KBM-7 (cell line): ENCODE results near the gene WDPCP.

ENCODE experiments used
- DNase-seq: peaks from one replicate; pipeline ENCODE4 v3.0.0-alpha.2; 2015
- in situ Hi-C: fragments of 300-500 bp; cut with MboI; formaldehyde crosslinking; loops from 2 replicates; pipeline ENCODE4 v1.14.3; 2020; ENCODE audit warnings: low sequenced_read_pairs, low pct_unique_long_range_greater_than_20kb, mixed read lengths

Gene WDPCP

GRCh38 chr2:63555299-63555698, 33.0 kb downstream of the WDPCP start:
- no peak for DNase-seq
- in situ Hi-C loops, result no loop called here

DNA sequence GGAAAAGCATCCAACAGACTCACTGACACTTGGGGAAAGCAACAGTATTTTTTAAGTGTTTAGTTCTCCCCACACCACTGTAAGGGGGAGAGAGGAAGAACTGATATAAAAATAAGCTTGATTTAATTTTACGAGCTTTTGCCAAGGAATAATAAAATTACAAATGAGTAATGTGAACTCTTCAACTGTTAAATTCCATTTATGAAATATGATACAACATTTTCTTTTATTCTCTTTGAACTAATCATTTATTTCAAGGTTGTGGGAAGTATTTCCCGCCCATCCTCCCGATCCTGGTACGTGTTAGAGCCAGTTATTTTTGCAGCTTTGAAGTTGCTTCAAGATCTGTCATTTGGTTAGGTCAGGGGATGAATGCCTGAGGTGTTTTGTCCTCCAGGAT, 35.2 kb downstream of the WDPCP start:
- no peak for DNase-seq
- in situ Hi-C loops, result no loop called here

DNA sequence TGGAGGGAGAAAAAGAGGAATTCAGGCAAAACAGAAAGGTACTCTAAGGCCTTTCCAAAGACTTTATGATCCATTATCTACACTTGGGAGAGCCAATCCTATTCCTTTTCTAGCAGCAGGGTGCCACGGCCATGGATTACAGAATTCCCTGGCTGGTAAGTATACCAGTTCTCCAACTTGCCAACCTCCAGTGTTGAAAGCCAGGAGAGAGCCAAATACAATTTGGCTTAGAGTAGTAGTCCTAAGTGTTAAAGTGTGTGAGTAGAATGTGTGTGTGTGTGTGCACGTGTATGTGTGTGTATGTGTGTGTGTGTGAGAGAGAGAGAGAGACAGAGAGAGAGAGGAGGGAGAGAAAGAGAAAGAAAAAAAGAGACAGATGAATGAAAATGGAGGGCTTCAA, 43.3 kb downstream of the WDPCP start:
- DNase-seq, result no peak
- in situ Hi-C loops, result no loop called here

DNA sequence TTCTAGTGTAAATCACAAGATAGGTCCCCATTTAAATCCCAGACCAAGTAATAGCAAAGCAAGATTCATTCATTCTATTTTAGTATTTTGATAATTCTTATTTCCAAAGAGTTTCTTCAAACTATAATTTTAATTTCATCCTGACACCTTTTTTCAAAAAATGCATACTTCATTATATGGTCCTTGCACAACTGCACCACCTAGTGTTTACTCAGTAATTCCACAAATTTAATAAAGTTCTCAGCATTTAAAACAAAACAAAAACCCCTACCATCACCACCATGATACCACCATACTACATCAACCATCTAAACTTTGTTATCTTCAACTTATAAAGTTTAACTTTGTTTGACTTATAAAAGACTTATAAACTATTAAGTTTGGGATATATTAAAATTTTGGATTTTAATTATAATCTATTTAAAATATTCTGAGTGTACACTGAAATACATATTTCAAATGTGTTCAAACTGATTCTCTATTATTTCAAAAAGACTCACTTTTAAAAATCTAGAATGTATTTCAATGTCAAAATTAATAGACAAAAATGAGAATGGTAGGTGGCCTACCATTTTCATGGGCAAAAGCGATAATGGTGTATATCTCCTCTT, 44.2 kb downstream of the WDPCP start:
- DNase-seq, result peak; percentile 38
- in situ Hi-C loops, result no loop called here

- DNase-seq, result no peak
- in situ Hi-C loops, result no loop called here
Observed at GRCh38 chr2:63539416-63540162, 48.7 kb downstream of the WDPCP start.

DNA sequence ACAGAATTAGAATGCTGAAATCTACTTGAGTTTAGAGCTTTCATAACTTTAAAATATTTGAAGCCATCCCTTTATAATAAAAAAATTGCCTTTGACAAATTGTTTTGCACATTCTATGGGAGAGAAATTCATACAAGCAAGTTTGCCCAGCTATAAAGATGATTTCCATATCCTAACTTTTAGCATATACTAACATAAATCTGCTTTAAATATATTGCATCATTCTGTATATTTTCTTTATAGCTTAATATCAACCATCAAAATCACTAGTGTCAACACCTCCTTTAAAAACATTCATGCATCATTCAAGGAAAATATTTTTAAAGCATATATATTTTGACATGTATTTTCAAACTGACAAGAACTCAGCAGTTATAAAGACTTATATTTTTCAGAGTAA, 49.9 kb downstream of the WDPCP start:
- in situ Hi-C loops, result no loop called here

DNA sequence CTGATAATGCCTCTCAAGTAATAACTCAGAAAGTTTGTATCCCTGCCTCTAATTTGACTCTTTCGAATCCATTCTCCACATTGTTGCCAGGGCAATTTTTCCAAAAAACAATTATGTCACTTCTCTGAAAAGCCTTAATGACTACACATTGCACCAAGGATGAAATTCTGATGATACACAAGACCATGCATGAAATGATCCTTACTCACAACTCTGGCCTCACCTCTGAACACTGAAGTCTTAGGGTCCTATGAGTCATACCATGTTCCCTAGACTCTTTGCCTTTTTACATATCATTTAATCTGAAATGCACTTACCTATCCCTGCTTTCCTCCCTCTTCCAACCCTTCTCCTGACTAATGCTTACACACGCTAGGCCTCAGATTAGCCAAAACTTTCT, 51.0 kb downstream of the WDPCP start:
- in situ Hi-C loops, result no loop called here
- DNase-seq, result no peak

More for the DNA sequence above, 49.9 kb downstream of the WDPCP start:
- no peak for DNase-seq

- in situ Hi-C loops, result no loop called here
- DNase-seq, result no peak
Observed at GRCh38 chr2:63530704-63531279, 57.5 kb downstream of the WDPCP start.

- in situ Hi-C loops, result no loop called here
- DNase-seq, result peak; percentile 5
Observed at GRCh38 chr2:63525905-63526304, 62.4 kb downstream of the WDPCP start.

DNA sequence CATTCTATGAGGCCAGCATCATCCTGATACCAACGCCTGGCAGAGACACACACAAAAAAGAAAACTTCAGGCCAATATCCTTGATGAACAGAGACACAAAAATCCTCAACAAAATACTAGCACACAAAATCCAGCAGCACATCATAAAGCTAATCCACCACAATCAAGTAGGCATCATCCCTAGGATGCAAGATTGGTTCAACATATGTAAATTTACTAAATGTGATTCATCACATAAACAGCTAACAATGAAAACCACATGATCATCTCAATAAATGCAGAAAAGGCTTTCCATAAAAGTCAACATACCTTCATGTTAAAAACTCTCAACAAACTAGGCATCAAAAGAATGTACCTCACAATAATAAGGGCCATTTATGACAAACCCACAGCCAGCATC, 65.3 kb downstream of the WDPCP start:
- in situ Hi-C loops, result no loop called here

DNA sequence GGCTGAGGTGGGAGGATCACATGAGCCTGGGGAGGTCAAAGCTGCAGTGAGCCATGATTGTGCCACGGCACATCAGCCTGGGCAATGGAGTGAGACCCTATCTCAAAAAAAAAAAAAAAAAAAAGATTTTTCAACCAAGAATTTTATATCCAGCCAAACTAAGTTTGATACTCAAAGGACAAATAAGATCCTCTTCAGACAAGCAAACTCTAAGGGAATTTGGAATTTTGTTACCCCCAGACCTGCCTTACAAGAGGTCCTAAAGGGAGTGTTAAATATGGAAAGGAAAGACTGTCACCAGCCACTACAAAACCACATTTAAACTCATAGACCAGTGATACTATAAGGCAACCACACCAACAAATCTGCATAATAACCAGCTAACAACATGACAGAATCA, 67.5 kb downstream of the WDPCP start:
- DNase-seq, result no peak
- in situ Hi-C loops, result no loop called here

More for the DNA sequence above, 65.3 kb downstream of the WDPCP start:
- no peak for DNase-seq

DNA sequence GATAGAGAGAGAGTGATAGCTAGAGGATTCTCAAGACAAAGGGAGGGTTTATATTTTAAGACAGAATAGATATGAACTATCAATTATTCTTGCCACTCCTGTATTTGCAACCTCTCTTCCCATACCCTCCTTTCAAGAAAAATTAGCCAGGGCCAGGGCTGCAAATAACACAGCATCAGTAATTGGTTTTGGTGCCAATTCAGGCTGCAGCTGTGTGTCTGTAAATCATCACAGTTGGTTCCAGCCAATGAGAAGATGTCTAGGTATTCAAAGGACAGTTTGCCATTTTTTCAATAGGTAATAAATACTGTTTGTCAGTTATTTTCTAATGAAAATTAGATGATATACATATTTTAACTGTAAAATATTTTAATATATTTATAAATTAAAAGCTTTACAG, 73.5 kb downstream of the WDPCP start:
- no peak for DNase-seq
- in situ Hi-C loops, result no loop called here

DNA sequence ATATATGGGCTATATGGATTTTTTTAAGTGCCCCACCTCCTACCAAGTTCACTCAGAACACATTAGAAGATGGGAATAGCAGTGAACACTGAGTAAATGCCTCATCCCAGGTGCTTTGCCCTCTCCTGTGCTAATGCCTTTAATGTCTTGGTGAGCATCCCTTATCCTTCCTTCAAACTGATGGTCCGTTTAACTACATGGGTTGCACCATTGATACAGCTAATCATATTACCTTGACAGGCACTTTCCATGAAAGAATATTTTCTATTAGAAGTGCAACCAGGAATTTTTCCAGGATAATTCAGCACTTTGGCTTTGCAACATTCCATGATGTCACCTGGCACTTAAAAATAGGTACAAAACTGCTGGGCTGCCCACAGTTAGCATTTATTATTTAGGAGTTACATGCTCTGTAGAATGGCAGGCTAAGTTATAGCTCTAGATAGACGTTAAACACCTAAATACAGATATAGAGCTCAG, 74.0 kb downstream of the WDPCP start:
- DNase-seq, result no peak
- in situ Hi-C loops, result no loop called here

GRCh38 chr2:63506320-63506719, 82.0 kb downstream of the WDPCP start:
- peak; percentile 73 for DNase-seq
- in situ Hi-C loops, result no loop called here

GRCh38 chr2:63503818-63504217, 84.5 kb downstream of the WDPCP start:
- in situ Hi-C loops, result no loop called here
- no peak for DNase-seq

DNA sequence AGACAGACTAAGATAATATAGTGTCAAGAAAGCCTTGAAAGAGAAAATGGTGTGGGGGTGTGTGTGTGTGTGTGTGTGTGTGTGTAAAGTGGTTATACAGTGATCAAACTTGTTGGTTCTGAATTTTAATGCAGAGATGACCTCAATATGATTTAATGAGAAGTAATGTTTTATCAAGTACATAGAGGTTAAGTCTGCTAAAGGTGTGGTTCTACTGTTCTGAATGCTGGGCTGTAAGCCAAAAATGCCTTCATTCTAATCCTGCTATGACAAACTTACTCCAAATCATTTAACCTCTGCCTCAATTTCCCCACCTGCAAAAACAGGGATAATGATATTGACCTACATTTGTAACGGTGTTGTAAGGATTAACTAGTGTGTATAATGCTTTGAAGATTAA, 87.9 kb downstream of the WDPCP start:
- no peak for DNase-seq
- in situ Hi-C loops, result no loop called here

GRCh38 chr2:63497576-63497975, 90.7 kb downstream of the WDPCP start:
- DNase-seq, result no peak
- in situ Hi-C loops, result no loop called here

DNA sequence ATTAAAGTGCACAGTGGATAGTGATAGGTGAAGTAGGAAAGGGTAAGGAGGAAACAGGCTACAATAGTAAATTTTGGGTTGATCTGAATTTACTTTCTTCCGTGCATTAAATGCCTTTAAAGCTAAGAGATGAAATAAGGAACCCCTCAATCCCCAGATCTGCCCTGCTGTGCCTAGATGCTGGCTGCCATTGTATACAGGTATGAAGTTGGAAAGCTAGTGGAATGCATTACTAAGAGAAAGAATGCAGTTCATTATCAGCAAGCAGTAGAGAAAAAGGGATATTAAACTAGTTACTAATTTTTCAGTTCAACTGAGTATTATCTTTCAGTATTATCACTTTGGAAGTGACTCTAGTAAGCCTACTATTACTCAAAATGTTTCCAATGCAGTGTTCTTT, 93.3 kb downstream of the WDPCP start:
- DNase-seq, result no peak
- in situ Hi-C loops, result no loop called here

DNA sequence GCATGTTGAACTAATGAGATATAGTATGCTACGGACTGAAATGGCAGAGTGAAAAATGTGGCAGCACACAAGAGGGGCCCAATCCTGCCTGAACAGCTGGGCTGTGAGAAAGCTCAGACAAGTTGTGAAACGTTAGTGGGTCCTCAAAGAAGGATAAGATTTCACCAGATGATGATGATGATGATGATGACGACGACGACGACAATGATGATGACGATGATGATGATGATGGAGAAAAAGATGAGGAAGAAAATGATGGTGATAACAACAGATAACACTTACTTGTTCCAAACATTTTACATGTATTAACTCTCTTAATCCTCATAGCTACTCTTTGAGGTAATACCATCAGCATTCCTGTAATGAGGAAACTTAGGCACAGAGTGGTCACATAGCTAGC, 94.2 kb downstream of the WDPCP start:
- in situ Hi-C loops, result no loop called here
- DNase-seq, result no peak

DNA sequence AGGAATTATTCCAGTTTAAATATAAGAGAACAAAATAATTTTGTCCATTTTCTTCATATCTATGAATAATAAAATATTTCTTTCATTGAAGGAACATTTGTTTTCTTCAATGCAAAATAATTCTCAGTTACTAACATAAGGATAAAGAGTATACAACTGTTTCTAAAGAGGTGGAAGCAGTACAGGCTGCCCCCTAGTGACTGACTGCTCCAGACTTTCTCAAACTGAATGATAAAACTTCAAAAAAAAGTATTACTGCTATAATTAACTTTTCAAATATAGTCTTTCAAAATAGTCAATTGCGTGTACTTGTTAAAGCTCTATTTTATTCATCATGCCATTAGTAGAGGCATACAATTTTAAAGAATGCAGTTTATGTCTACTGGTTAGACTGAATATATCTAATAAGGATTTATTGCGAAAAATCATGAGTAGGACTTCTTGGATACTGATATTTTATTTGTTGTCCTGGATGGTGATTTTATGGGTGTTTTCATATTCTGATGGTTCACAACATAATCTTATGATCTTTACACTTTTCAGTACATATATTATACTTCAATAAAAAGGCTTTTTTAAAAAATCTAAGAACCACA, 100.1 kb downstream of the WDPCP start:
- peak; percentile 29 for DNase-seq
- in situ Hi-C loops, result no loop called here
